Neural progenitor cell (in vitro differentiated cells): Measurements from ENCODE around the gene SLC41A3. TPM values are rescaled to one million over a fixed set of nuclear protein-coding genes. Genes with fewer than 3 reads are reported as not detected.

Experiments used
- DNase-seq: peaks from one replicate; pipeline ENCODE4 v3.0.0-alpha.2; 2016; ENCODE audit warnings: low spot score
- H2AFZ ChIP-seq: fragments of 200-600 bp; sonication (generic); replicated peaks from 2 replicates; pipeline ENCODE4 v1.6.1; 2016; ENCODE audit warnings: antibody characterized with exemption
- H3F3A ChIP-seq: fragments of 200-600 bp; sonication (generic); 2 replicates; pipeline ENCODE4 v1.6.1; 2016; ENCODE audit warnings: antibody characterized with exemption, low read depth
- H3K27ac ChIP-seq: fragments of 200-600 bp; sonication (generic); 2 replicates; pipeline ENCODE4 v1.5.1; 2016; ENCODE audit warnings: mild to moderate bottlenecking
- H3K27me3 ChIP-seq: fragments of 200-600 bp; sonication (generic); 2 replicates; pipeline ENCODE4 v1.6.1; 2016; ENCODE audit warnings: mild to moderate bottlenecking, moderate library complexity
- H3K36me3 ChIP-seq: fragments of 200-600 bp; sonication (generic); 2 replicates; pipeline ENCODE4 v1.5.1; 2016
- H3K4me1 ChIP-seq: fragments of 200-600 bp; sonication (generic); 2 replicates; pipeline ENCODE4 v1.6.1; 2016; ENCODE audit warnings: mixed run types
- H3K4me2 ChIP-seq: fragments of 200-600 bp; sonication (generic); 2 replicates; pipeline ENCODE4 v1.6.1; 2016
- H3K4me3 ChIP-seq: fragments of 200-600 bp; sonication (generic); 2 replicates; pipeline ENCODE4 v1.5.1; 2016
- H3K79me2 ChIP-seq: fragments of 200-600 bp; sonication (generic); 2 replicates; pipeline ENCODE4 v1.6.1; 2016; ENCODE audit warnings: low read depth
- H3K9ac ChIP-seq: fragments of 200-600 bp; sonication (generic); 2 replicates; pipeline ENCODE4 v1.6.1; 2016
- H3K9me3 ChIP-seq: fragments of 200-600 bp; sonication (generic); 2 replicates; pipeline ENCODE4 v1.5.1; 2016; ENCODE audit warnings: low read depth
- H4K20me1 ChIP-seq: fragments of 200-600 bp; sonication (generic); 2 replicates; pipeline ENCODE4 v1.6.1; 2016; ENCODE audit warnings: low read depth
- H3K27ac Mint-ChIP-seq: 3 replicates; pipeline ENCODE4 v1.8.0; 2021; ENCODE audit warnings: mixed read lengths
- H3K27me3 Mint-ChIP-seq: 2 replicates; pipeline ENCODE4 v1.8.0; 2022; ENCODE audit warnings: low read depth, mild to moderate bottlenecking, inconsistent platforms, moderate library complexity, mixed read lengths; ENCODE audit not compliant: insufficient read depth
- H3K36me3 Mint-ChIP-seq: 3 replicates; pipeline ENCODE4 v1.8.0; 2021; ENCODE audit warnings: mixed read lengths
- H3K4me1 Mint-ChIP-seq: 3 replicates; pipeline ENCODE4 v1.8.0; 2021; ENCODE audit warnings: mixed read lengths
- H3K4me3 Mint-ChIP-seq: 3 replicates; pipeline ENCODE4 v1.8.0; 2021; ENCODE audit warnings: mild to moderate bottlenecking, moderate library complexity, mixed read lengths
- H3K9me3 Mint-ChIP-seq: 3 replicates; pipeline ENCODE4 v1.8.0; 2020; ENCODE audit warnings: mixed read lengths
- EZH2 ChIP-seq: fragments of 200-600 bp; sonication (generic); IDR thresholded peaks from 2 replicates; pipeline ENCODE4 v1.6.1; 2017; ENCODE audit warnings: antibody characterized with exemption, mild to moderate bottlenecking, moderate library complexity
- EZH2phosphoT487 ChIP-seq: fragments of 200-600 bp; sonication (generic); IDR thresholded peaks from 2 replicates; pipeline ENCODE4 v1.6.1; 2017; ENCODE audit warnings: antibody characterized with exemption
- total RNA-seq: library from RNA; depleted of rRNA; stranded (reverse); fragments of >200 nt; gene quantifications from 2 replicates; pipeline ENCODE4 v1.2.3, GENCODE V29; 2015; ENCODE audit warnings: low replicate concordance
- TF ChIP-seq, protein P1 (sequence below): fragments of 200-600 bp; sonication (generic); IDR thresholded peaks from 2 replicates; pipeline ENCODE4 v1.5.1; 2017; ENCODE audit warnings: antibody characterized with exemption, mild to moderate bottlenecking

SLC41A3 gene
- total RNA-seq, 1 donor from 2014 or later, result 24.9 TPM

DNA sequence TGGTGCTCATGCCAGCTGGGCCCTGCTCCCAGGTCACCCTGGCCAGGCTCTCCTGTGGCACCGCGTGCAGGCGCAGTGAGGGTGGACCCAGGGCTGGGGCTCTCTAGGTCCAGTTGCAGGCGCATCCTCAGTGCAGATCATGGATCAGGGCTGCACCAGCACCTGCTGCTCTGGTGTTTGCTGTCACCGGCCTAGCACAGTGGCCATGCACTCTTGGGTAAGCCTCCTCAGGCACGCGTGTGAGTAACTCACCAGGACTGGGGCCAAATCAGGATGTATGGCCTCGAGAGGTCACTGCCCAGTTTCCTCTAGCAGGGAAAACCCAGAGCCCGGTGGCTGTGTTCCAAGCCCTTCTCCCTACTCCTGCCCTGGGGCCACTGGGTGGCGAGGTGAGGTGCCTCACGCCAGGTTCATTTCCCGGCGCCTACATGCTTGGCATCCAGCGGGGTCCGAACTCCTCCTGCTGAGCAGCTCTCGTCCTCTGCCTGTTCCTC lies 45.5 kb upstream of the SLC41A3 start:
- H3K9ac ChIP-seq, result no peak overlapping the region
- TF ChIP-seq, protein P1, sequence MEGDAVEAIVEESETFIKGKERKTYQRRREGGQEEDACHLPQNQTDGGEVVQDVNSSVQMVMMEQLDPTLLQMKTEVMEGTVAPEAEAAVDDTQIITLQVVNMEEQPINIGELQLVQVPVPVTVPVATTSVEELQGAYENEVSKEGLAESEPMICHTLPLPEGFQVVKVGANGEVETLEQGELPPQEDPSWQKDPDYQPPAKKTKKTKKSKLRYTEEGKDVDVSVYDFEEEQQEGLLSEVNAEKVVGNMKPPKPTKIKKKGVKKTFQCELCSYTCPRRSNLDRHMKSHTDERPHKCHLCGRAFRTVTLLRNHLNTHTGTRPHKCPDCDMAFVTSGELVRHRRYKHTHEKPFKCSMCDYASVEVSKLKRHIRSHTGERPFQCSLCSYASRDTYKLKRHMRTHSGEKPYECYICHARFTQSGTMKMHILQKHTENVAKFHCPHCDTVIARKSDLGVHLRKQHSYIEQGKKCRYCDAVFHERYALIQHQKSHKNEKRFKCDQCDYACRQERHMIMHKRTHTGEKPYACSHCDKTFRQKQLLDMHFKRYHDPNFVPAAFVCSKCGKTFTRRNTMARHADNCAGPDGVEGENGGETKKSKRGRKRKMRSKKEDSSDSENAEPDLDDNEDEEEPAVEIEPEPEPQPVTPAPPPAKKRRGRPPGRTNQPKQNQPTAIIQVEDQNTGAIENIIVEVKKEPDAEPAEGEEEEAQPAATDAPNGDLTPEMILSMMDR, result no peak
- TF ChIP-seq EZH2phosphoT487 (no peak), EZH2 (no peak)
- no peak overlapping the region for H2AFZ ChIP-seq
- peaks cover 12% of the 10 kb centered on the region for H3K4me1 ChIP-seq
- H3K27me3 ChIP-seq, result no peaks in the 10 kb centered on the region
- H3K79me2 ChIP-seq, result no peaks in the 10 kb centered on the region
- no peak overlapping the region for H3K27ac ChIP-seq
- no peak overlapping the region for H3K4me3 ChIP-seq
- Mint-ChIP-seq H3K4me3 (no peak overlapping the region), H3K27ac (no peak overlapping the region), H3K4me1 (peaks cover 15% of the 10 kb centered on the region), H3K27me3 (peaks cover 2% of the 10 kb centered on the region), H3K9me3 (no peaks in the 10 kb centered on the region), H3K36me3 (no peaks in the 10 kb centered on the region)
- H4K20me1 ChIP-seq, result no peaks in the 10 kb centered on the region
- H3K9me3 ChIP-seq, result no peaks in the 10 kb centered on the region
- H3K4me2 ChIP-seq, result no peak overlapping the region
- DNase-seq, result no peak
- no peaks in the 10 kb centered on the region for H3F3A ChIP-seq
- H3K36me3 ChIP-seq, result no peaks in the 10 kb centered on the region

DNA sequence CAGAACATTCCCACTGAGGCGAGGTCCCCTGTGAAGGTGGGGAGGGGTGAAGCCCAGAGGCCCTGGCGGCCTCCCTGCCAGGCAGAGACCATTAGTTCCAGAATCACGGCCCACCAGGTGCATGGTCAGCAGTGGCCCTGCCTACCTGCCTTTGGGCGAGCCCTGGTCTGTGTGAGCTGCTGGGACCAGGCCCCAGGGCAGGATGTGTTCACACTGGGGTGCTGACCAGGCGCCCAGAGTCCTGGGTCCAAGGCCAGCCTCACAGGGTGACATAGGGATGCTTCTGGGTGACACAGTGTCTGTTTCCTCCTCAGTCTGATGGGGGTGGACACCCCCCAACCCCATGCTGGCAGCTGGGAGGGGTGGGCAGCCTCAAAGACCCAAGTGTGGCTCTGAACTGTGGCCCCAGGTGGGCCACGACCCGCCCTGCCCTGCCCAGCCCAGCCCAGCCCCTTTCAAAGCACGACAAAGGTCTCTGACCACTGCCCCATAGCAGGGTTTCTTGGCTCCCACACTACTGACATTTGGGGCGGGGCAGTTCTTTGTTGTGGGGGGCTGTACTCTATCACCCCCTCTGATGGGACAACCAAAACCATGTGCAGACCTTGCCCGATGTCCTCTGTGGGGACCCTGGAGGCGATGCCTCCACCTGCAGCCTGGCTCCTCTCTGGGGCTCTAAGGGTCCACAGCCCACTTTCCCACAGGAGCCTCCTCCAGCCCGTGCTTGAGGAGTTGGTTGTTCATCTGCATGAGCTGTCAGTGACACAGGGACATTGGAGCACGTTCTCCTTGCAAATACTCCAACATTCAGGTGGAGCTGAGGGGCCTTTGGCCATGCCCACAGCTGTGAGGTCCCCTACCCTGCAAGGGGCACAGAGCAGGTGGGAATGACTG lies 44.8 kb upstream of the SLC41A3 start:
- Mint-ChIP-seq H3K9me3 (no peaks in the 10 kb centered on the region), H3K27me3 (peaks cover 2% of the 10 kb centered on the region), H3K4me1 (peaks cover 14% of the 10 kb centered on the region), H3K27ac (no peak overlapping the region), H3K4me3 (no peak overlapping the region), H3K36me3 (no peaks in the 10 kb centered on the region)
- Histone ChIP-seq H3K9me3 (no peaks in the 10 kb centered on the region), H3K9ac (no peak overlapping the region), H4K20me1 (no peaks in the 10 kb centered on the region), H3K27ac (no peak overlapping the region), H3K4me2 (no peak overlapping the region), H3K79me2 (no peaks in the 10 kb centered on the region), H3F3A (no peaks in the 10 kb centered on the region), H3K4me1 (peaks cover 17% of the 10 kb centered on the region), H3K36me3 (no peaks in the 10 kb centered on the region), H3K4me3 (no peak overlapping the region), H3K27me3 (no peaks in the 10 kb centered on the region), H2AFZ (no peak overlapping the region)
- no peak for DNase-seq
- no peak for TF ChIP-seq EZH2
- TF ChIP-seq EZH2phosphoT487, result no peak
- TF ChIP-seq, protein P1, result no peak

- H3K27ac ChIP-seq, result no peak overlapping the region
- peaks cover 2% of the 10 kb centered on the region for H3K27me3 Mint-ChIP-seq
- no peak overlapping the region for H3K27ac Mint-ChIP-seq
- H3K9ac ChIP-seq, result no peak overlapping the region
- H3F3A ChIP-seq, result no peaks in the 10 kb centered on the region
- peaks cover 17% of the 10 kb centered on the region for H3K4me1 ChIP-seq
- no peak for DNase-seq
- H3K4me1 Mint-ChIP-seq, result peaks cover 12% of the 10 kb centered on the region
- H3K27me3 ChIP-seq, result no peaks in the 10 kb centered on the region
- no peak for TF ChIP-seq EZH2phosphoT487
- no peak for TF ChIP-seq EZH2
- TF ChIP-seq, protein P1, result no peak
- H3K4me3 Mint-ChIP-seq, result no peak overlapping the region
- H3K9me3 ChIP-seq, result no peaks in the 10 kb centered on the region
- H3K36me3 Mint-ChIP-seq, result no peaks in the 10 kb centered on the region
- no peaks in the 10 kb centered on the region for H3K9me3 Mint-ChIP-seq
- no peaks in the 10 kb centered on the region for H3K36me3 ChIP-seq
- H3K4me3 ChIP-seq, result no peak overlapping the region
- no peaks in the 10 kb centered on the region for H4K20me1 ChIP-seq
- H3K4me2 ChIP-seq, result no peak overlapping the region
- H2AFZ ChIP-seq, result no peak overlapping the region
- no peaks in the 10 kb centered on the region for H3K79me2 ChIP-seq
Observed at GRCh38 chr3:126127904-126128303, 44.0 kb upstream of the SLC41A3 start.
